ENCODE results near the gene KLHL35. TPM values are rescaled to one million over a fixed set of nuclear protein-coding genes. Genes with fewer than 3 reads are reported as not detected.

Gene KLHL35
- total RNA-seq, 1 donor, result 1.3 TPM

GRCh38 chr11:75461151-75461550 is 28.1 kb upstream of the KLHL35 start:
- no peak overlapping the region for H3K4me3 ChIP-seq (ENCODE audit: low read depth, low read length)
- no peak for DNase-seq (ENCODE audit: low read depth)
- TF ChIP-seq CTCF (IDR thresholded peaks at IDR 0.05; ENCODE audit: insufficient read depth, low read depth, low read length), result no peak

GRCh38 chr11:75456596-75457183 is 23.7 kb upstream of the KLHL35 start:
- no peak for TF ChIP-seq CTCF (IDR thresholded peaks at IDR 0.05; ENCODE audit: insufficient read depth, low read depth, low read length)
- no peak overlapping the region for H3K4me3 ChIP-seq (ENCODE audit: low read depth, low read length)
- no peak for DNase-seq (ENCODE audit: low read depth)

- H3K4me3 ChIP-seq (ENCODE audit: low read depth, low read length), result no peak overlapping the region
- no peak for TF ChIP-seq CTCF (IDR thresholded peaks at IDR 0.05; ENCODE audit: insufficient read depth, low read depth, low read length)
- DNase-seq (ENCODE audit: low read depth), result no peak
Observed at GRCh38 chr11:75454987-75455386, 22.0 kb upstream of the KLHL35 start.

GRCh38 chr11:75453916-75454655 is 21.1 kb upstream of the KLHL35 start:
- peak; percentile 54 for DNase-seq (ENCODE audit: low read depth)
- no peak for TF ChIP-seq CTCF (IDR thresholded peaks at IDR 0.05; ENCODE audit: insufficient read depth, low read depth, low read length)
- no peak overlapping the region for H3K4me3 ChIP-seq (ENCODE audit: low read depth, low read length)

GRCh38 chr11:75450826-75451821 is 18.1 kb upstream of the KLHL35 start:
- H3K4me3 ChIP-seq (ENCODE audit: low read depth, low read length), result no peak overlapping the region
- TF ChIP-seq CTCF (IDR thresholded peaks at IDR 0.05; ENCODE audit: insufficient read depth, low read depth, low read length), result peak; percentile 51
- DNase-seq (ENCODE audit: low read depth), result no peak

- TF ChIP-seq CTCF (IDR thresholded peaks at IDR 0.05; ENCODE audit: insufficient read depth, low read depth, low read length), result no peak
- DNase-seq (ENCODE audit: low read depth), result no peak
- no peak overlapping the region for H3K4me3 ChIP-seq (ENCODE audit: low read depth, low read length)
Observed at GRCh38 chr11:75450236-75450635, 17.2 kb upstream of the KLHL35 start.

Data from fibroblast of villous mesenchyme (primary cell).